Measurements from ENCODE around the gene STEAP3. TPM values are rescaled to one million over a fixed set of nuclear protein-coding genes. Genes with fewer than 3 reads are reported as not detected.
A peak's percentile ranks its signal among the peaks of the same experiment; 100 is the strongest.

The STEAP3 gene
- polyA plus RNA-seq, 1 donor from 2014 or later, result 1.2 TPM

GRCh38 chr2:119292226-119292625 is 68.6 kb downstream of the STEAP3 start:
- no peaks in the 10 kb centered on the region for H3K27me3 Mint-ChIP-seq
- no peaks in the 10 kb centered on the region for H3K9me3 Mint-ChIP-seq
- no peak overlapping the region for H3K4me3 Mint-ChIP-seq
- no peaks in the 10 kb centered on the region for H3K36me3 Mint-ChIP-seq
- peak overlapping the region in 1 of 3 donors; percentile 2 for H3K27ac Mint-ChIP-seq
- peaks cover 0 to 6% (median 0%) of the 10 kb centered on the region in 3 donors for H3K4me1 Mint-ChIP-seq

DNA sequence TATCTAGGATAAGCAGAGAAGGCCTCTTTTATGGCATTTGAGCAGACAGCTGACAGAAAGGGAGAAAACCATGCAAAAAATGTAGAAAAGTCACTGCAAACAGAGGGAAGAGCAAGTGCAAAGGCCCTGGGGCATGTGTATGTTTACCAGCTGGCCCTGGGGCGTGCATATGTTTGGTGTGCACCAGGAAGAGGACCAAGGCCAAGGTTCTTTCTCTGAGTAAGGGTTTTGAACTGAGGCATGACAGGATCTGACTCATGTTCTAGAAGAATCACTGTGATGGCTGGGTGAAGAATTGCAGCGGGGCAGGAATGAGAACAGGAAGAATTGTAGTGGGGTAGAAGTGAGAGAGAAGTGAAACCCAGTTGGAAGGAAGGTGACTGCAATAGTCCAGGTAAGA is 69.6 kb downstream of the STEAP3 start:
- Mint-ChIP-seq H3K27me3 (no peaks in the 10 kb centered on the region), H3K9me3 (no peaks in the 10 kb centered on the region), H3K4me3 (no peak overlapping the region), H3K27ac (no peak overlapping the region), H3K36me3 (no peaks in the 10 kb centered on the region), H3K4me1 (peaks cover 0 to 6% (median 0%) of the 10 kb centered on the region in 3 donors)

DNA sequence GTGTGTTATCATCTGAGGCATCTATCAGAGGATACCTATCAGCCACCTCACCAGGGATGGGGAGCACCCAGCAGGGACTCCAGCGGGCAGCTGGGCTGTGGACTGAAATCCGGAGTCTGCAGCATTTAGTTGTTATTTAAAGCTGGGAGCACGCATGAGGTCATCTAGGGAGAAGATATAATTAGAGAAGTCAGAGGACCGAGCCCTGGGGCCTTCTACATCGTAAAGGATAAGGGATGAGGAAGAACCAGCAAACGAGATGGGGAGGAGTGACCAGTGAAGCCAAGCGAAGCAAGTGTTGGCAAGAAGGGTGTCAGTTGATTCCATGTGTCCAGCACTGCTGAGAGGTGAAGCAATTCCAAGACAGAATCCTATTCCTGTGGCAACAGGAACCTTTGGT is 70.3 kb downstream of the STEAP3 start:
- Mint-ChIP-seq H3K27ac (no peak overlapping the region), H3K4me3 (no peak overlapping the region), H3K27me3 (no peaks in the 10 kb centered on the region), H3K36me3 (no peaks in the 10 kb centered on the region), H3K4me1 (peaks cover 0 to 6% (median 0%) of the 10 kb centered on the region in 3 donors), H3K9me3 (no peaks in the 10 kb centered on the region)

GRCh38 chr2:119294671-119295070 is 71.0 kb downstream of the STEAP3 start:
- peaks cover 1% of the 10 kb centered on the region for H3K36me3 Mint-ChIP-seq
- peaks cover 0 to 6% (median 0%) of the 10 kb centered on the region in 3 donors for H3K4me1 Mint-ChIP-seq
- H3K9me3 Mint-ChIP-seq, result no peaks in the 10 kb centered on the region
- no peak overlapping the region for H3K4me3 Mint-ChIP-seq
- no peak overlapping the region for H3K27ac Mint-ChIP-seq
- no peaks in the 10 kb centered on the region for H3K27me3 Mint-ChIP-seq

- peaks cover 5% of the 10 kb centered on the region for H3K36me3 Mint-ChIP-seq
- H3K4me1 Mint-ChIP-seq, result peaks cover 0 to 7% (median 0%) of the 10 kb centered on the region in 3 donors
- no peak overlapping the region for H3K27ac Mint-ChIP-seq
- peaks cover 0 to 4% (median 0%) of the 10 kb centered on the region in 3 donors for H3K9me3 Mint-ChIP-seq
- H3K27me3 Mint-ChIP-seq, result no peaks in the 10 kb centered on the region
- H3K4me3 Mint-ChIP-seq, result no peak overlapping the region
Measured at GRCh38 chr2:119295688-119296375, 72.2 kb downstream of the STEAP3 start.

DNA sequence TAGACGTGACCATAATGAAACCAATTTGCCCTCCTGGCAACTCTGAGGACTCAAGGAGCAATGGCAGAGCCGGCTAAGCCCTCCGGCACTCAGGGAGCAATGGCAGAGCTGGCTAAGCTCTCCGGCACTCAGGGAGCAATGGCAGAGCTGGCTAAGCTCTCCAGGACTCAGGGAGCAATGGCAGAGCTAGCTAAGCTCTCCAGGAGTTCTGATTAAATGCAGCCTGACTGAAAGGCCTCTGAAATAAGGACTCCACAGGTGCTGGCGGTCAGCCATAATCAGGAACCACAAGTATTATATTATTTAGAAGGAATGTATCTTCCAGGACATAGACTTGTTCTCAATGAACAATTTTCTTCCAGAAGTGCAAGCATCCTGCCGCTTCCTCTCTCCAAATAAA is 77.8 kb downstream of the STEAP3 start:
- peaks cover 8% of the 10 kb centered on the region for H3K36me3 Mint-ChIP-seq

DNA sequence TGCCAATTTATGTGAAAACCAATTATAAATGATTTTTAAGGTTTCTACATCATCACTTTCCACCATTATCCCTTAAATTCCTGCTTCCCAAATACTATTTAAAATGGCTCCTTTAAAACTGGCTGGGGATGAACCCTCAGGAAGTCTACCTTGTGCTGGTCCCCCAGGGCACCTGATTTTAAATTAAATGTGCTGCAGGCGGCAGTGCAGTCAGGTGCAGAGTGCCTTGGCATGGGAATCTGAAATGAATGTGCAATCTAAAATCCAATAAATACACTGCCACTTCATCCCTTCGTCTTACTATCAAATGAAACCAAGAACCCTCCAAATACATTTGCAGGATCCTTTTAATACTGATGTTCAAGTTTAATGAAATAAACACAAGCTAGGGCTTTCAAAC is 81.2 kb downstream of the STEAP3 start:
- H3K27ac Mint-ChIP-seq, result no peak overlapping the region
- peaks cover 9% of the 10 kb centered on the region for H3K36me3 Mint-ChIP-seq
- H3K4me1 Mint-ChIP-seq, result peaks cover 0 to 2% (median 0%) of the 10 kb centered on the region in 3 donors
- peaks cover 0 to 4% (median 0%) of the 10 kb centered on the region in 3 donors for H3K9me3 Mint-ChIP-seq
- no peaks in the 10 kb centered on the region for H3K27me3 Mint-ChIP-seq
- no peak overlapping the region for H3K4me3 Mint-ChIP-seq

More for the DNA sequence above, 77.8 kb downstream of the STEAP3 start:
- peaks cover 0 to 2% (median 0%) of the 10 kb centered on the region in 3 donors for H3K4me1 Mint-ChIP-seq
- peaks cover 0 to 4% (median 0%) of the 10 kb centered on the region in 3 donors for H3K9me3 Mint-ChIP-seq
- H3K27ac Mint-ChIP-seq, result no peak overlapping the region
- no peaks in the 10 kb centered on the region for H3K27me3 Mint-ChIP-seq
- no peak overlapping the region for H3K4me3 Mint-ChIP-seq

- no peak overlapping the region for H3K4me3 Mint-ChIP-seq
- peaks cover 9% of the 10 kb centered on the region for H3K36me3 Mint-ChIP-seq
- H3K27ac Mint-ChIP-seq, result peak overlapping the region in 1 of 3 donors; percentile 11
- H3K4me1 Mint-ChIP-seq, result no peaks in the 10 kb centered on the region
- H3K9me3 Mint-ChIP-seq, result no peaks in the 10 kb centered on the region
- H3K27me3 Mint-ChIP-seq, result no peaks in the 10 kb centered on the region
Measured at GRCh38 chr2:119305497-119306195, 82.0 kb downstream of the STEAP3 start.

DNA sequence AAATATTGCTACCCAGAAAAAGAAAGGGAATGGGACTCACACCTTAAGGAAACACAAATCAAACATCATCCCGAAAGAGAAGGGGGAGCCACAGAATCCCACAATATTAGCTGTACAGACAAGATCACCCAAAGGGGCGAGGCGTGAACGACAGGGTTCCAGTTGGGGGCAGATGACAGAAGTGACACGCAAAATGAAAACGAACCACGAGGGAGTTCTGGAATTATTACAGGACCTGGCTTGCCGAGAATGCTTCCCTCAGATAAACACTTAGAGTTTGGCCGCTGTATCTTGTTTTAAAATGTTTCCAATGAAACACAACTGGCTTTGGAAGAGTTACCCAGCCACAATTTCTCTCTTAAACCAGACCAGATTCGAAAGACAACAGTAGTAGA is 82.6 kb downstream of the STEAP3 start:
- Mint-ChIP-seq H3K27ac (peak overlapping the region in 1 of 3 donors; percentile 11), H3K4me1 (peaks cover 4 to 5% (median 5%) of the 10 kb centered on the region in 3 donors), H3K27me3 (no peaks in the 10 kb centered on the region), H3K4me3 (no peak overlapping the region), H3K36me3 (peaks cover 9% of the 10 kb centered on the region), H3K9me3 (no peaks in the 10 kb centered on the region)

GRCh38 chr2:119307419-119308140 is 83.9 kb downstream of the STEAP3 start:
- Mint-ChIP-seq H3K4me1 (peaks cover 5 to 10% (median 8%) of the 10 kb centered on the region in 3 donors), H3K27ac (no peak overlapping the region), H3K27me3 (no peaks in the 10 kb centered on the region), H3K9me3 (no peaks in the 10 kb centered on the region), H3K36me3 (peaks cover 6% of the 10 kb centered on the region), H3K4me3 (no peak overlapping the region)

GRCh38 chr2:119308793-119309330 is 85.2 kb downstream of the STEAP3 start:
- H3K27ac Mint-ChIP-seq, result no peak overlapping the region
- H3K27me3 Mint-ChIP-seq, result no peaks in the 10 kb centered on the region
- H3K9me3 Mint-ChIP-seq, result no peaks in the 10 kb centered on the region
- H3K4me3 Mint-ChIP-seq, result no peak overlapping the region
- H3K4me1 Mint-ChIP-seq, result peaks cover 5 to 10% (median 10%) of the 10 kb centered on the region in 3 donors
- H3K36me3 Mint-ChIP-seq, result peaks cover 6% of the 10 kb centered on the region

DNA sequence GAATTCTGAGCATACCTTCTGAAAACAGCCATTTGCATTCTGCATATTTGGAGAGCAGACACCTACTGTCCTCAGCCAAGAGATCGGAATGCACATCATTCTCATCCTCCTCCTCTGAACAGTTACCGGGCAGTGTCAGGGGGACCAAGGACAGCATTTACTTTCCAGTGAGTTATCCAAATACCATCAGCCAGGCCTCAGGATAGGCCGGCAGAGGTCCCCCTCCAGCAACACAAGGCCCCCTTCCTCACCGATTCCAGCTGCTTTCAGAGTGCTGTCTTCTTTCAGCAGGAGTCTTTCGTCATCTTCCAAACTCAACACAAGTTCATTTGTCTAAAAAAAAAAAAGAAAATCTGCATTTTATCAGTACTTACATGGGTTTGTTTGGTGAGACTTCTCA is 87.7 kb downstream of the STEAP3 start:
- Mint-ChIP-seq H3K4me1 (peaks cover 5 to 10% (median 10%) of the 10 kb centered on the region in 3 donors), H3K27ac (no peak overlapping the region), H3K36me3 (peaks cover 6% of the 10 kb centered on the region), H3K4me3 (peak overlapping the region in 1 of 4 donors; percentile 45), H3K9me3 (no peaks in the 10 kb centered on the region), H3K27me3 (no peaks in the 10 kb centered on the region)

GRCh38 chr2:119311831-119312230 is 88.2 kb downstream of the STEAP3 start:
- Mint-ChIP-seq H3K27me3 (no peaks in the 10 kb centered on the region), H3K4me3 (peak overlapping the region in 1 of 4 donors; percentile 75), H3K36me3 (peaks cover 7% of the 10 kb centered on the region), H3K27ac (no peak overlapping the region), H3K4me1 (peaks cover 5 to 10% (median 10%) of the 10 kb centered on the region in 3 donors), H3K9me3 (no peaks in the 10 kb centered on the region)

Measured in IgD-negative memory B cell (primary cell).